IMR-90 (cell line): ENCODE data around the gene NPPC. TPM values are rescaled to one million over a fixed set of nuclear protein-coding genes. Genes with fewer than 3 reads are reported as not detected.
A peak's percentile ranks its signal among the peaks of the same experiment; 100 is the strongest.

Source experiments
- ATAC-seq: fragments of 200-7000 bp; cut with Tn5 transposase; 2 replicates; pipeline ENCODE4 v1.9.1; 2020; ENCODE audit warnings: low read depth, mild to moderate bottlenecking, moderate library complexity
- BruUV-seq: library from RNA; stranded (reverse); fragments of 400-500 nt; replicated peaks from 2 replicates; lab custom pipeline; 2021; lab: Mats Ljungman, UMichigan
- CTCF ChIA-PET: fragments of 300-600 bp; formaldehyde crosslinking; extraction: SDS; loops from one replicate; lab custom pipeline; 2021; ENCODE audit warnings: antibody characterized with exemption; lab: Yijun Ruan, JAX
- POLR2A ChIA-PET: fragments of 300-600 bp; sonication (Branson Sonifier 250); formaldehyde crosslinking; loops from one replicate; lab custom pipeline; 2022; ENCODE audit warnings: antibody characterized with exemption; ENCODE audit not compliant: unreplicated experiment; lab: Charles Lee
- DNase-seq: peaks from one replicate; pipeline ENCODE4 v3.0.0; 2013
- H2AFZ ChIP-seq: replicated peaks from 2 replicates; pipeline ENCODE3; 2013; ENCODE audit warnings: low read length, mild to moderate bottlenecking; ENCODE audit not compliant: poor library complexity
- H2AK5ac ChIP-seq: 2 replicates; pipeline ENCODE4 v1.6.1; 2013; ENCODE audit warnings: low read depth, low read length, inconsistent platforms
- H2AK9ac ChIP-seq: replicated peaks from 2 replicates; pipeline ENCODE3; 2013; ENCODE audit warnings: mild to moderate bottlenecking, low read depth, low read length, moderate library complexity; ENCODE audit not compliant: poor library complexity
- H2BK120ac ChIP-seq: 2 replicates; pipeline ENCODE4 v1.6.1; 2013; ENCODE audit warnings: low read depth, low read length, inconsistent platforms
- H2BK15ac ChIP-seq: 3 replicates; pipeline ENCODE4 v1.6.1; 2013; ENCODE audit warnings: low read depth, low read length, inconsistent platforms
- H2BK20ac ChIP-seq: 2 replicates; pipeline ENCODE4 v1.6.1; 2013; ENCODE audit warnings: low read depth, mild to moderate bottlenecking, inconsistent platforms, low read length, moderate library complexity
- H2BK5ac ChIP-seq: 2 replicates; pipeline ENCODE4 v1.6.1; 2013; ENCODE audit warnings: mild to moderate bottlenecking, low read depth, low read length, inconsistent platforms; ENCODE audit not compliant: poor library complexity, severe bottlenecking
- H3K14ac ChIP-seq: replicated peaks from 2 replicates; pipeline ENCODE4 v1.6.1; 2013; ENCODE audit warnings: low read depth, low read length, inconsistent platforms
- H3K18ac ChIP-seq: 2 replicates; pipeline ENCODE4 v1.6.1; 2013; ENCODE audit warnings: low read depth, low read length, control low read depth
- H3K23ac ChIP-seq: 2 replicates; pipeline ENCODE4 v1.6.1; 2013; ENCODE audit warnings: low read depth, low read length, inconsistent platforms
- H3K27ac ChIP-seq: 2 replicates; pipeline ENCODE4 v1.5.1; 2013; ENCODE audit warnings: mild to moderate bottlenecking, control low read depth, low read length; ENCODE audit not compliant: insufficient read depth
- H3K27me3 ChIP-seq: 2 replicates; pipeline ENCODE4 v1.6.1; 2013; ENCODE audit warnings: low read length; ENCODE audit not compliant: control insufficient read depth, insufficient read depth
- H3K36me3 ChIP-seq: 2 replicates; pipeline ENCODE4 v1.6.1; 2013; ENCODE audit warnings: low read length, mixed read lengths; ENCODE audit not compliant: control insufficient read depth, insufficient read depth
- H3K4ac ChIP-seq: 2 replicates; pipeline ENCODE4 v1.6.1; 2013; ENCODE audit warnings: low read depth, low read length, inconsistent platforms
- H3K4me1 ChIP-seq: 2 replicates; pipeline ENCODE4 v1.6.1; 2013; ENCODE audit warnings: low read length, mixed read lengths; ENCODE audit not compliant: control insufficient read depth, insufficient read depth
- H3K4me2 ChIP-seq: 2 replicates; pipeline ENCODE4 v1.6.1; 2013; ENCODE audit warnings: low read depth, mild to moderate bottlenecking, control low read depth, low read length, moderate library complexity
- H3K4me3 ChIP-seq: 2 replicates; pipeline ENCODE4 v1.5.1; 2013; ENCODE audit warnings: low read depth, mild to moderate bottlenecking, control low read depth, low read length, moderate library complexity; ENCODE audit not compliant: insufficient read depth
- H3K56ac ChIP-seq: 2 replicates; pipeline ENCODE4 v1.6.1; 2013; ENCODE audit warnings: low read length, inconsistent platforms; ENCODE audit not compliant: insufficient read depth; ENCODE audit errors: extremely low read depth
- H3K79me1 ChIP-seq, 2 experiments: 2 replicates each; pipeline ENCODE4 v1.6.1; 2013; ENCODE audit warnings: low read length in 2 of 2, inconsistent platforms in 1 of 2, low read depth in 1 of 2
- H3K9ac ChIP-seq: 2 replicates; pipeline ENCODE4 v1.6.1; 2013; ENCODE audit warnings: low read depth, low read length, control low read depth
- H3K9me1 ChIP-seq: 2 replicates; pipeline ENCODE4 v1.6.1; 2013; ENCODE audit warnings: low read length, inconsistent platforms; ENCODE audit not compliant: insufficient read depth
- H3K9me3 ChIP-seq: 2 replicates; pipeline ENCODE4 v1.6.1; 2013; ENCODE audit warnings: low read length; ENCODE audit not compliant: control insufficient read depth, insufficient read depth
- H4K20me1 ChIP-seq: 2 replicates; pipeline ENCODE4 v1.6.1; 2013; ENCODE audit warnings: low read length, inconsistent platforms; ENCODE audit not compliant: insufficient read depth
- H4K5ac ChIP-seq: 2 replicates; pipeline ENCODE4 v1.6.1; 2013; ENCODE audit warnings: mild to moderate bottlenecking, low read depth, low read length, control low read depth
- H4K8ac ChIP-seq, 2 experiments: 2 replicates each; pipeline ENCODE4 v1.6.1; 2013; ENCODE audit warnings: low read depth in 2 of 2, low read length in 2 of 2, control low read depth in 1 of 2, inconsistent platforms in 1 of 2
- H4K91ac ChIP-seq: 2 replicates; pipeline ENCODE4 v1.6.1; 2013; ENCODE audit warnings: low read depth, low read length, inconsistent platforms; ENCODE audit not compliant: insufficient read depth
- MXI1 ChIP-seq: IDR thresholded peaks from 2 replicates; pipeline ENCODE4 v1.6.1; 2012; ENCODE audit warnings: low read depth, mild to moderate bottlenecking, low read length, moderate library complexity, borderline replicate concordance
- NFE2L2 ChIP-seq: fragments of 150-350 bp; IDR thresholded peaks from 2 replicates; pipeline ENCODE4 v1.6.1; 2016; ENCODE audit warnings: low read depth, mild to moderate bottlenecking, low read length
- RAD21 ChIP-seq: IDR thresholded peaks from 2 replicates; pipeline ENCODE4 v1.6.1; 2012; ENCODE audit warnings: low read length, improper control_type of control experiment
- SMC3 ChIP-seq: fragments of 150-350 bp; IDR thresholded peaks from 2 replicates; pipeline ENCODE4 v1.6.1; 2016; ENCODE audit warnings: low read depth, mild to moderate bottlenecking, antibody characterized with exemption, low read length, moderate library complexity
- WGBS, 2 experiments: methylation state at CpG; one replicate each; pipeline versions ENCODE4 v1.1.5 to v1.1.7; 2013; ENCODE audit warnings: missing lambda C conversion rate in 2 of 2; ENCODE audit not compliant: insufficient read length in 1 of 2; ENCODE audit errors: extremely low coverage in 2 of 2; 5-methylcytosine and 5-hydroxymethylcytosine counted together
- dilution Hi-C: fragments of 300-500 bp; cut with HindIII; formaldehyde crosslinking; loops from one replicate; pipeline ENCODE4 v1.14.3; 2018; ENCODE audit warnings: low sequenced_read_pairs; ENCODE audit not compliant: unreplicated experiment
- in situ Hi-C: fragments of 300-500 bp; cut with MboI; formaldehyde crosslinking; loops from 3 replicates; pipeline ENCODE4 v1.14.3; 2019; ENCODE audit warnings: low sequenced_read_pairs, inconsistent platforms, mixed read lengths
- intact Hi-C: fragments of 100-400 bp; cut with micrococcal nuclease; formaldehyde crosslinking; loops from 2 replicates; pipeline ENCODE4 v1.10.0; 2022
- polyA plus RNA-seq, 3 experiments: library from polyadenylated mRNA; depleted of rRNA; stranded (reverse); fragments of >200 nt; gene quantifications; 2 replicates each; pipeline ENCODE4 v1.2.3, GENCODE V29; 2012; ENCODE audit warnings: low replicate concordance in 1 of 3
- total RNA-seq: library from RNA; depleted of rRNA; stranded (reverse); fragments of >200 nt; gene quantifications from 2 replicates; pipeline ENCODE4 v1.2.3, GENCODE V29; 2012
- TF ChIP-seq, protein P1 (sequence below): fragments of 150-350 bp; IDR thresholded peaks from 2 replicates; pipeline ENCODE4 v1.6.1; 2017; ENCODE audit warnings: mild to moderate bottlenecking, antibody characterized with exemption, low read length, low read depth

NPPC gene
- total and polyA plus RNA-seq, 2 of the 4 experiments (the other 2 are of a cell fraction): 0.22 to 0.36 TPM

GRCh38 chr2:231960810-231961348 lies 34.7 kb upstream of the NPPC start:
- H3K27me3 ChIP-seq: no peaks in the 10 kb centered on the region
- ChIA-PET CTCF (no interaction called here), POLR2A (no interaction called here)
- no peaks in the 10 kb centered on the region for H3K36me3 ChIP-seq
- H3K18ac ChIP-seq: no peak overlapping the region; the same call in 1 of the 2 replicates
- peaks cover 3% of the 10 kb centered on the region; the same call in 1 of the 2 replicates for H3K4me1 ChIP-seq
- in situ Hi-C loops (no loop called here), intact Hi-C loops (no loop called here), dilution Hi-C loops (no loop called here)
- no peak for DNase-seq
- peak overlapping the region; percentile 87 for H2AK9ac ChIP-seq
- TF ChIP-seq SMC3: no peak
- TF ChIP-seq, protein P1, sequence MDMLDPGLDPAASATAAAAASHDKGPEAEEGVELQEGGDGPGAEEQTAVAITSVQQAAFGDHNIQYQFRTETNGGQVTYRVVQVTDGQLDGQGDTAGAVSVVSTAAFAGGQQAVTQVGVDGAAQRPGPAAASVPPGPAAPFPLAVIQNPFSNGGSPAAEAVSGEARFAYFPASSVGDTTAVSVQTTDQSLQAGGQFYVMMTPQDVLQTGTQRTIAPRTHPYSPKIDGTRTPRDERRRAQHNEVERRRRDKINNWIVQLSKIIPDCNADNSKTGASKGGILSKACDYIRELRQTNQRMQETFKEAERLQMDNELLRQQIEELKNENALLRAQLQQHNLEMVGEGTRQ: peak; percentile 10; the same call in 1 of the 2 replicates
- TF ChIP-seq RAD21: no peak
- no peak for TF ChIP-seq NFE2L2
- no peak for TF ChIP-seq MXI1
- peak overlapping the region; percentile 78 for H4K5ac ChIP-seq
- no peak overlapping the region for H2BK120ac ChIP-seq
- peak overlapping the region; percentile 84 for H2BK5ac ChIP-seq
- BruUV-seq: no TSS peak
- H4K91ac ChIP-seq: peak overlapping the region; percentile 92
- peak overlapping the region; percentile 85 for H3K27ac ChIP-seq
- H2AFZ ChIP-seq: peak overlapping the region; percentile 96
- H4K20me1 ChIP-seq: no peaks in the 10 kb centered on the region
- peak overlapping the region; percentile 22 for H3K56ac ChIP-seq
- H3K4me3 ChIP-seq: peak overlapping the region; percentile 92
- no peaks in the 10 kb centered on the region for H3K9me1 ChIP-seq
- peak overlapping the region; percentile 90 for H3K4ac ChIP-seq
- H2BK15ac ChIP-seq: no peak overlapping the region
- peak overlapping the region; percentile 70 for H3K9ac ChIP-seq
- no peaks in the 10 kb centered on the region for H3K9me3 ChIP-seq
- peak overlapping the region; percentile 13; the same call in 1 of the 2 replicates for H2AK5ac ChIP-seq
- 64% methylated on average over 16 of the region's 18 CpGs; no CpG with 5 or more reads in 1 of the 2 experiments for WGBS, 2 experiments
- H3K23ac ChIP-seq: peak overlapping the region; percentile 83
- H3K79me1 ChIP-seq: peaks cover 23 to 31% of the 10 kb centered on the region in 2 experiments
- H3K14ac ChIP-seq: peak overlapping the region; percentile 60
- peak overlapping the region; percentile 92 to 98 for H4K8ac ChIP-seq
- peak overlapping the region; percentile 80 for H3K4me2 ChIP-seq
- peak; percentile 27 for ATAC-seq
- H2BK20ac ChIP-seq: no peak overlapping the region
